Measurements from ENCODE around the gene SLC1A2. TPM values are rescaled to one million over a fixed set of nuclear protein-coding genes. Genes with fewer than 3 reads are reported as not detected.
"Not testable (repeated sequence)": the region's sequence is repeated elsewhere in the genome, so short reads cannot be mapped to it uniquely, and the experiment has no call there.

Gene SLC1A2
- total RNA-seq, 3 donors from 2014 or later: 0.03 to 0.13 (median 0.05) TPM

GRCh38 chr11:35236667-35237003, 182.7 kb downstream of the SLC1A2 start:
- DNase-seq (no peak), ATAC-seq (no peak)
- H3K27me3 Mint-ChIP-seq (ENCODE audit: low read depth): no peaks in the 10 kb centered on the region

GRCh38 chr11:35235936-35236666, 183.3 kb downstream of the SLC1A2 start:
- Mint-ChIP-seq H3K9me3 (peaks cover 20% of the 10 kb centered on the region), H3K4me3 (no peak overlapping the region), H3K27me3 (ENCODE audit: low read depth) (no peaks in the 10 kb centered on the region), H3K36me3 (ENCODE audit: insufficient read depth) (peaks cover 24% of the 10 kb centered on the region), H3K4me1 (ENCODE audit: low read depth) (peaks cover 66% of the 10 kb centered on the region)
- DNase-seq (peak; percentile 62), ATAC-seq (peak; percentile 42 to 61)

More at GRCh38 chr11:35236667-35237003, 182.7 kb downstream of the SLC1A2 start:
- Mint-ChIP-seq H3K4me1 (ENCODE audit: low read depth) (peaks cover 68% of the 10 kb centered on the region), H3K36me3 (ENCODE audit: insufficient read depth) (peaks cover 19% of the 10 kb centered on the region), H3K9me3 (peaks cover 20% of the 10 kb centered on the region), H3K4me3 (no peak overlapping the region)

- no peaks in the 10 kb centered on the region for H3K27me3 Mint-ChIP-seq (ENCODE audit: low read depth)
- peaks cover 65% of the 10 kb centered on the region for H3K4me1 Mint-ChIP-seq (ENCODE audit: low read depth)
- DNase-seq (no peak), ATAC-seq (peak in 1 of 2 donors; percentile 7)
- no peak overlapping the region for H3K4me3 Mint-ChIP-seq
- H3K36me3 Mint-ChIP-seq (ENCODE audit: insufficient read depth): peaks cover 30% of the 10 kb centered on the region
- peaks cover 20% of the 10 kb centered on the region for H3K9me3 Mint-ChIP-seq
Measured at GRCh38 chr11:35235498-35235897, 183.9 kb downstream of the SLC1A2 start.

GRCh38 chr11:35235157-35235468, 184.2 kb downstream of the SLC1A2 start:
- Mint-ChIP-seq H3K9me3 (peaks cover 20% of the 10 kb centered on the region), H3K27me3 (ENCODE audit: low read depth) (no peaks in the 10 kb centered on the region), H3K36me3 (ENCODE audit: insufficient read depth) (peaks cover 34% of the 10 kb centered on the region), H3K4me1 (ENCODE audit: low read depth) (peaks cover 64% of the 10 kb centered on the region), H3K4me3 (no peak overlapping the region)
- DNase-seq (no peak), ATAC-seq (no peak)

GRCh38 chr11:35234460-35235156, 184.8 kb downstream of the SLC1A2 start:
- no peaks in the 10 kb centered on the region for H3K27me3 Mint-ChIP-seq (ENCODE audit: low read depth)
- no peak for DNase-seq
- ATAC-seq: no peak
- peaks cover 20% of the 10 kb centered on the region for H3K9me3 Mint-ChIP-seq
- H3K4me3 Mint-ChIP-seq: no peak overlapping the region
- peaks cover 39% of the 10 kb centered on the region for H3K36me3 Mint-ChIP-seq (ENCODE audit: insufficient read depth)
- peaks cover 63% of the 10 kb centered on the region for H3K4me1 Mint-ChIP-seq (ENCODE audit: low read depth)

GRCh38 chr11:35233518-35233917, 185.8 kb downstream of the SLC1A2 start:
- H3K36me3 Mint-ChIP-seq (ENCODE audit: insufficient read depth): peaks cover 50% of the 10 kb centered on the region
- H3K4me3 Mint-ChIP-seq: no peak overlapping the region
- peaks cover 55% of the 10 kb centered on the region for H3K4me1 Mint-ChIP-seq (ENCODE audit: low read depth)
- ATAC-seq: no peak
- H3K27me3 Mint-ChIP-seq (ENCODE audit: low read depth): no peaks in the 10 kb centered on the region
- no peak for DNase-seq
- H3K9me3 Mint-ChIP-seq: peaks cover 20% of the 10 kb centered on the region

GRCh38 chr11:35232891-35233330, 186.4 kb downstream of the SLC1A2 start:
- no peak for ATAC-seq
- Mint-ChIP-seq H3K4me3 (no peak overlapping the region), H3K9me3 (peaks cover 20% of the 10 kb centered on the region), H3K4me1 (ENCODE audit: low read depth) (peaks cover 50% of the 10 kb centered on the region), H3K27me3 (ENCODE audit: low read depth) (no peaks in the 10 kb centered on the region), H3K36me3 (ENCODE audit: insufficient read depth) (peaks cover 56% of the 10 kb centered on the region)
- no peak for DNase-seq

- Mint-ChIP-seq H3K4me3 (no peak overlapping the region), H3K36me3 (ENCODE audit: insufficient read depth) (peaks cover 72% of the 10 kb centered on the region), H3K27me3 (ENCODE audit: low read depth) (no peaks in the 10 kb centered on the region), H3K9me3 (peaks cover 20% of the 10 kb centered on the region), H3K4me1 (ENCODE audit: low read depth) (peaks cover 38% of the 10 kb centered on the region)
- DNase-seq: no peak
- no peak for ATAC-seq
Measured at GRCh38 chr11:35231076-35231860, 188.1 kb downstream of the SLC1A2 start.

- Mint-ChIP-seq H3K9me3 (peaks cover 20% of the 10 kb centered on the region), H3K27me3 (ENCODE audit: low read depth) (no peaks in the 10 kb centered on the region), H3K4me1 (ENCODE audit: low read depth) (peaks cover 30% of the 10 kb centered on the region), H3K4me3 (no peak overlapping the region), H3K36me3 (ENCODE audit: insufficient read depth) (peaks cover 78% of the 10 kb centered on the region)
- no peak for DNase-seq
- no peak for ATAC-seq
Measured at GRCh38 chr11:35230388-35230787, 189.0 kb downstream of the SLC1A2 start.

GRCh38 chr11:35228328-35228725, 191.0 kb downstream of the SLC1A2 start:
- Mint-ChIP-seq H3K4me1 (ENCODE audit: low read depth) (peaks cover 16% of the 10 kb centered on the region), H3K9me3 (peaks cover 5% of the 10 kb centered on the region), H3K27me3 (ENCODE audit: low read depth) (no peaks in the 10 kb centered on the region), H3K36me3 (ENCODE audit: insufficient read depth) (peaks cover 89% of the 10 kb centered on the region), H3K4me3 (no peak overlapping the region)
- DNase-seq (no peak), ATAC-seq (no peak)

- ATAC-seq (no peak), DNase-seq (no peak)
- no peaks in the 10 kb centered on the region for H3K27me3 Mint-ChIP-seq (ENCODE audit: low read depth)
- H3K9me3 Mint-ChIP-seq: peaks cover 4% of the 10 kb centered on the region
- no peak overlapping the region for H3K4me3 Mint-ChIP-seq
- peaks cover 13% of the 10 kb centered on the region for H3K4me1 Mint-ChIP-seq (ENCODE audit: low read depth)
- H3K36me3 Mint-ChIP-seq (ENCODE audit: insufficient read depth): peaks cover 91% of the 10 kb centered on the region
Measured at GRCh38 chr11:35227576-35228327, 191.6 kb downstream of the SLC1A2 start.

- not testable (repeated sequence) for H3K4me3 Mint-ChIP-seq; DNase-seq; H3K4me1 Mint-ChIP-seq (ENCODE audit: low read depth); H3K9me3 Mint-ChIP-seq; H3K27me3 Mint-ChIP-seq (ENCODE audit: low read depth); ATAC-seq
- H3K36me3 Mint-ChIP-seq (ENCODE audit: insufficient read depth): peaks cover 87% of the 10 kb centered on the region
Measured at GRCh38 chr11:35226756-35227155, 192.6 kb downstream of the SLC1A2 start.

GRCh38 chr11:35225946-35226520, 193.3 kb downstream of the SLC1A2 start:
- H3K36me3 Mint-ChIP-seq (ENCODE audit: insufficient read depth): peaks cover 85% of the 10 kb centered on the region
- no peaks in the 10 kb centered on the region for H3K9me3 Mint-ChIP-seq
- DNase-seq (no peak), ATAC-seq (no peak)
- no peak overlapping the region for H3K4me3 Mint-ChIP-seq
- peaks cover 8% of the 10 kb centered on the region for H3K4me1 Mint-ChIP-seq (ENCODE audit: low read depth)
- no peaks in the 10 kb centered on the region for H3K27me3 Mint-ChIP-seq (ENCODE audit: low read depth)

- DNase-seq (no peak), ATAC-seq (no peak)
- Mint-ChIP-seq H3K36me3 (ENCODE audit: insufficient read depth) (peaks cover 76% of the 10 kb centered on the region), H3K4me3 (no peak overlapping the region), H3K4me1 (ENCODE audit: low read depth) (peaks cover 7% of the 10 kb centered on the region), H3K9me3 (no peaks in the 10 kb centered on the region), H3K27me3 (ENCODE audit: low read depth) (no peaks in the 10 kb centered on the region)
Measured at GRCh38 chr11:35223991-35224390, 195.4 kb downstream of the SLC1A2 start.

Measured in activated T-cell treated with anti-CD3 and anti-CD28 coated beads, Interleukin-2, amount 50 U/mL, for 4 hours (primary cell).